ENCODE data around the gene SESN1.

Gene SESN1

DNA sequence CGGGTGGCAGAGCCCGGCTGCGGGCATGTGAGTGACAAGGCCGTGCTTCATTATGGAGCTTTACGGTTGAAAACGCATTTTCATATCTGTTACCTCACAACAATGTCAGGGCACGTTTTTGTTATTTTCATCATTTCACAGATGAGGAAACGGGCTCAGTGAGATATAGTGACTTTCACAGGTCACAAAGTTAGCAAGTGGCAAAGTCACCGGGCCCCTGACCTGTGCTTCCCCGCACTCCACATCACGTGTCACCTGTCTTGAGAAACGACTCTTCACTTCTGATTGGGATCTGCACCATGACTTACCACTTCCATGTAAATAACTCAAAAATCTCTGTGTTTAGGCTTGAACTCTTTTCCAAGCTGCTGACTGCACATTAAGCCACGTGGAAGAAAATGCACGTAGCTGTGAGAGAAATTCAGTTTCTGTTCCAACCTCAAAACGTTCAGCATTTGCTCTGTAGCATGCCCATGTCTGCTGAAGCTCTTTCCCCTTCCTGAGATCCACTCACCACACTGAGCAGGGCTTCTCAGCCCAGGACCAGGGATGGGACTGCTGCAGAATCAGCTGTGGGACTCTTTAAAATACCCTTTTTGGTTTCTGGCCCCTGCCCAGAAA lies 139.2 kb downstream of the SESN1 start:
- no peak for DNase-seq

- DNase-seq = no peak
Observed at GRCh38 chr6:108953681-108954080, 141.0 kb downstream of the SESN1 start.

DNA sequence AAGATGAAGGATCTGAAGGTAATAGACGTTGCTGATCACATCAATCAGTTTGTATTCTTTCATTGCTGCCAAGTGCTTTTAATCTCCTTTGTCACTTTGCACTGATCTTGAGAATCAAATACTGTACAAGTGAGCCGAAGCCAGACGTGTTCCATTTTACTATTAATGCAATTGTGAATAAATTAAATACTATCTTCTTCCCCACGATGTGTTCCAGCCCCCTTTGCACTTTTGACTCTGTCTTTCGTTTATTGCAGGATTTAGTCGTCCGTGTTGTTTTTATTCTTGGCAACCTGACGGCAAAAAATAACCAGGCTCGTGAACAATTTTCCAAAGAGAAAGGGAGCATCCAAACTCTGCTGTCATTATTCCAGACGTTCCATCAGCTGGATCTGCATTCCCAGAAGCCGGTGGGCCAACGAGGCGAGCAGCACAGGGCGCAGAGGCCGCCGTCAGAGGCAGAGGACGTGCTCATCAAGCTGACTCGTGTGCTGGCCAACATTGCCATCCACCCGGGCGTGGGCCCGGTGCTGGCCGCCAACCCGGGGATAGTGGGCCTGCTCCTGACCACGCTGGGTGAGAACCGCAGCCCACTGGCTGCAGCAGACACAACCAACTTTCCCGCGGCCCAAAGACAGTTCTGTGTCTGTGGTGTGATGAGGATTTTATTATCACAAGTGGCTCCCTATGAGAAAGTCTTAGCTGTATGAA lies 141.7 kb downstream of the SESN1 start:
- no peak for DNase-seq

DNA sequence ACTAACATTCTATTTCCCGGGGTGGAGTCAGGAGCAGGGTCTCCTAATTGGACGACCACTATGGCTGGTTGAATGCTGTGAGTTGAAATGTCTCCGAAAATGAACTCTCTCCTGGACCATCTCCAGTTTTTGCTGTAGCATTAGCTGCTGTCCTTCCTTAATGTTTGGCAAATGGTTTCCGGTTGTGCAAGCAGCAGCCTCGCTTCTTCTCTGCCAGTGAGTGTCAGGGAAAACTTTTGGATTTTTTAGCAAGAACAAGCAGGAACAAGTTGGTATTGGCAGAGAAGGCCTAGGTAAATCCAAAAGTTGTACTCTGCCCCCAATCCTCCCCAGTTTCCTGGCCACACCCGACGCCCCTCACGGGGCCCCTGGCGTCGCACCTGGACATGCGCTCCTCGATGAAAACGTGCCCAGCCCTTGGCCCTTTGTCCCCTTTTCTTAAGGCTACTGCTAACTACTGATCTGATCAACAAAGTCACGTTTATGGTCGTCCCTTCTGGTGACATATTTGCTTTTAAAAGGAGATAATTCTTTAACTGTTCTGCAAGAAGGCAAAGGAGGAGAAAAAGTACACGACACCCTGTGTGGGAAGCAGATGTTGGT lies 143.2 kb downstream of the SESN1 start:
- DNase-seq = no peak

GRCh38 chr6:108948181-108948661 lies 146.4 kb downstream of the SESN1 start:
- peak; percentile 43 for DNase-seq

- peak; percentile 67 for DNase-seq
Observed at GRCh38 chr6:108947114-108947854, 147.4 kb downstream of the SESN1 start.

GRCh38 chr6:108946695-108947094 lies 148.0 kb downstream of the SESN1 start:
- no peak for DNase-seq

DNA sequence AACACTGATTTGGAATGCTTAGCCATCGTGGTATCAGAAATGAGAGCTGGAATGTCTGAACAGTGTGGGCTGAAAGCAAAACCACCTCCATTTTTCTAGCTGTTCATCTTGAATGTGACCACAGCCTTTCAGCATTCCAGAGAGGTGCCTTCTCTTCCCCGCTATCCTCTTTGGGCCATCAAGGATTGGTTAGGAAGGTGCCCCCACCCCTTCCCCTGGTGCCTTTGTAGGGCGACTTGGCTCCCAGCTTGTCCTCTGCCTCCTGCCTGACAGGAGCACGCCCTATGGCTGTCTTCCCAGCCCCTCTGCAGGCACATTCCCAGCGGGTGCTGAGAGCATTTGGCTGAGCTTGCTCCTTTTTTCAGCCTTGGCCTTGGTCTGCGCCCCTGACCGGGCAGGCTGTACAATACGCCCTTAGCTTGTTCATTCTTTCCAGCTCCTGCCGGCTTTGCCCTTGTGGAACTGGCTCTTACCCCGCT lies 148.9 kb downstream of the SESN1 start:
- peak; percentile 65 for DNase-seq

DNA sequence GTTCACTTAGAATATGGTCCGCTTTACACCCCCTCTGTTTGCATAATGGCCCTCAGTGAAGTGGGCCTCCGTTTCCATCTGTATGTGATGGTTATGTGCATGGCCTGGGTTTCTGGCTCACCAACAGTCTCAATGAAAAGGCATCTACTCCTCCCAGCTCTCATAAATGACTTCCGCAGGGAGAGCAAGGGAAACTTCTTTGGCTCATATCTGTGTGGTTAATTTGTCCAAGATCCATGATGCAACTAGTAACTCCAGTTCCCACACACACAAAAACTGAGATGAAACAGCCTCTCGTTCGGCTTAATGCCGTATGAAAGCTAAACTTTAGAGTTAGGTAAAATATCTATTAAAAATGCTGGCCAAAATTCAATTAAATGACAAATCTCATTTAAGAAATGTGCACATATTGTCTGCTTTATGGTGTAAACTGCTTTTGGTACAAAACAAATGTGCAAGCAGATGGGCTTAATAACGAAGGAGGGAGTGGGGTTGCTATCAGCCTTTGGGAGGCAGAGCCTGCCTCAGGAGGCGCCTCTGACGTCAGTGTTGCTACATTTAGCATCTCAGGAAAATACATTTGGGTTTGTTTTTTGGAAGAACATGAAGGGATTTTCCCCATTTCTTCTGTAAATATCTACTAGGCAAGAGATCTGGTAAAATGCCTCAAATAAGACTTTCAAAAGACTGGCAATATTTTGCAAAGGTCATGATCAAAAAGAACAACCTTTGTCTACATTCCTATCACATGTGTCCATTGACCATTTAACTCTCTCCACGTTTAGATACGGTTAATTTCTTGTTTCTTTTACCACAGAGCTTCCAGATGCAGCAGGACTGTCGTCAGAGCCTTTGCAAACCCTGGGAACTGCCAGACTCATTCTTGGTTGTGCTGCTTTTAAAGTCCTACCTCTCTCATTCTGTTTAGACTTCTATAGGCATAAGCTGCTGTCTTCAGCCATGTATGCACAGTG lies 149.7 kb downstream of the SESN1 start:
- DNase-seq = peak; percentile 53

DNA sequence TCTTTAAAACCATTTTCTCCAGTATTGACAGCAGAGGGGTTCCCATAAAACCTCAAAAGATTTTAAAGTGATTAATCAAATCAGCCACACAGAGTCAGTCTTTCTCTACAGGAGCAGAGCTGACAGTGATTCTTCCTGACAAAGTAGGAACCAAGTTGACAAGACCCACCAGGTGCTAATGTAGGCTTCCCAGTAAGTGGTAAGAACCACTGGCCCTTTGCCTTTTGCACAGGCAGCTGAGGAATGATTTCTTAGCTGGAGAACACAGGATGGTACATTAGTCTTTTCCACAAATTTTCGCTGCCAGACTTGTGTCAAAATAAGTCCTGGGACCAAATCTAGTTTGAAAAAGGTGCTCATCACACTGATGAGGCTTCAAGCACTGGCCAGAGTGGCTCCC lies 150.6 kb downstream of the SESN1 start:
- DNase-seq = no peak

- DNase-seq = peak; percentile 44
Observed at GRCh38 chr6:108942556-108943492, 151.8 kb downstream of the SESN1 start.

GRCh38 chr6:108941859-108942258 lies 152.8 kb downstream of the SESN1 start:
- no peak for DNase-seq

GRCh38 chr6:108941281-108941680 lies 153.4 kb downstream of the SESN1 start:
- no peak for DNase-seq

DNA sequence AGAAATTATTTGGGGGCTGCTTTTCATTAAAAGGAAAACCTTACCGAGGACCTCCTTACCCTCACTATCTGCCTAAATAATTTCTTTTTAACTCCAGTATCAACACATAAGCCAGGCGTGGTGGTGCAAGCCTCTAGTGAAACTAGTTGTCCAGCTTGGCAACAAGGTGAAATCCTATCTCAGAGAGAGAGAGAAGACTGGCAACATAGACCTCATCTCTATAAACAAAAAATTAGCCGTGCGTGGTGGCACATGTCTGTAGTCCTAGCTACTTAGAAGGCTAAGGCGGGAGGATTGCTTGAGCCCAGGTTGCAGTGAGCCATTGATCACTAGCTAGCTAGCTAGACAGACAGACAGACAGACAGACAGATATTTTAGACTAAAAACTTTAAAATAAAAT lies 153.9 kb downstream of the SESN1 start:
- no peak for DNase-seq

DNA sequence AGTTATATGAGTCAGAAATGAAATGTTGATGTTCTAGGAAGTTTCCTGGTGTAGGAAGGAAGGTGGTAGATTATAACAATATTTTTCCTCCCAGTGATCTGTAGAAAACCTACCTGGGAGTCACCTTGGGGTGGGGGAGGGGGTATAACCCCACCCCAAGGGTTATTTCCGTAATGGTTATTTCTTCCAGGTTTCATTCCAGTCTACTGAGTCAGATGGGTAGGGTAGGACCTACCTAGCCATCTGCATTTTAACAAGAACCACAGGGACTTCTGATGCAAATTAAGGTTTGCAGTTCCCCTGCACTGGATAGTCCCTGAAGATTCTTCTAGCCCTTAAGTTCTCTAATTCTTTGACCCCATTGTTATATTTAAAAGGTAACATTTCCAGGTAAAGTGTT lies 157.5 kb downstream of the SESN1 start:
- no peak for DNase-seq

Measured in SHP77 treated with DMSO at 0.1 percent for 48 hours (cell line).